Parathyroid adenoma (tissue), 2 donors: ENCODE measurements around the gene TTN.

Experiments
- H2AFZ ChIP-seq: fragments of 300-600 bp; sonication (generic); one replicate; pipeline ENCODE4 v1.7.0; 2017; ENCODE audit warnings: antibody characterized with exemption, mild to moderate bottlenecking
- H3K27ac ChIP-seq: fragments of 300-600 bp; sonication (generic); one replicate; pipeline ENCODE4 v1.7.0; 2017
- H3K27me3 ChIP-seq: fragments of 300-600 bp; sonication (generic); one replicate; pipeline ENCODE4 v1.7.0; 2017; ENCODE audit warnings: low read length; ENCODE audit not compliant: control insufficient read depth, insufficient read depth
- H3K36me3 ChIP-seq: fragments of 300-600 bp; sonication (generic); one replicate; pipeline ENCODE4 v1.7.0; 2017; ENCODE audit warnings: low read length; ENCODE audit not compliant: control insufficient read depth, insufficient read depth
- H3K4me1 ChIP-seq: fragments of 300-600 bp; sonication (generic); one replicate; pipeline ENCODE4 v1.7.0; 2017; ENCODE audit warnings: control low read depth
- H3K4me2 ChIP-seq: fragments of 300-600 bp; sonication (generic); one replicate; pipeline ENCODE4 v1.7.0; 2017; ENCODE audit warnings: low read length
- H3K4me3 ChIP-seq: fragments of 300-600 bp; sonication (generic); one replicate; pipeline ENCODE4 v1.7.0; 2017; ENCODE audit warnings: low read depth, low read length
- H3K79me2 ChIP-seq: fragments of 300-600 bp; sonication (generic); one replicate; pipeline ENCODE4 v1.7.0; 2017; ENCODE audit warnings: control low read depth
- H3K9ac ChIP-seq: fragments of 300-600 bp; sonication (generic); one replicate; pipeline ENCODE4 v1.7.0; 2017; ENCODE audit warnings: mild to moderate bottlenecking
- H3K9me3 ChIP-seq: fragments of 300-600 bp; sonication (generic); one replicate; pipeline ENCODE4 v1.7.0; 2017; ENCODE audit warnings: low read length; ENCODE audit not compliant: control insufficient read depth
- TF ChIP-seq, protein P1 (sequence below): fragments of 300-600 bp; sonication (generic); IDR thresholded peaks from one replicate; pipeline ENCODE4 v1.7.0; 2017; ENCODE audit warnings: antibody characterized with exemption, mild to moderate bottlenecking
- donor health status: primary hyperparathyroidism.

The TTN gene

DNA sequence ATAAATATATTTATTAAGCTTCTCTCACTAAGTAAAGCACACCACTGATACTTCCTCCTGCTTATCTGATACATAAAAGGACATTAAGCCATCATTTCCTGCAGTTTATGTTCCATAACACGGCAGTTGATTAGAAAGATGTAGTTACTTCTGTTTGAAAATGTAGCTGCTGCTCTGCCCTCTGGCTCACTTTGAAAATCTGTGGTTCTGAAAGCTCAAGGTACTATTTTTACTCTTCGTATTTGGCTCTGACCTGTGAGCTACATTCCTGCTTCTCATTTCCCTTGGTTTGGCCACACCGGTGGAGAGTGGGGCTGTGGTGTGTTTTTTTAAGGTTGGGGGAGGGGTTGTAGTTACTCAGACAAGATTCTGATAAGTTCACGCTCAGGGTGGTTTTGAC lies 12.8 kb upstream of the TTN start:
- TF ChIP-seq, protein P1, sequence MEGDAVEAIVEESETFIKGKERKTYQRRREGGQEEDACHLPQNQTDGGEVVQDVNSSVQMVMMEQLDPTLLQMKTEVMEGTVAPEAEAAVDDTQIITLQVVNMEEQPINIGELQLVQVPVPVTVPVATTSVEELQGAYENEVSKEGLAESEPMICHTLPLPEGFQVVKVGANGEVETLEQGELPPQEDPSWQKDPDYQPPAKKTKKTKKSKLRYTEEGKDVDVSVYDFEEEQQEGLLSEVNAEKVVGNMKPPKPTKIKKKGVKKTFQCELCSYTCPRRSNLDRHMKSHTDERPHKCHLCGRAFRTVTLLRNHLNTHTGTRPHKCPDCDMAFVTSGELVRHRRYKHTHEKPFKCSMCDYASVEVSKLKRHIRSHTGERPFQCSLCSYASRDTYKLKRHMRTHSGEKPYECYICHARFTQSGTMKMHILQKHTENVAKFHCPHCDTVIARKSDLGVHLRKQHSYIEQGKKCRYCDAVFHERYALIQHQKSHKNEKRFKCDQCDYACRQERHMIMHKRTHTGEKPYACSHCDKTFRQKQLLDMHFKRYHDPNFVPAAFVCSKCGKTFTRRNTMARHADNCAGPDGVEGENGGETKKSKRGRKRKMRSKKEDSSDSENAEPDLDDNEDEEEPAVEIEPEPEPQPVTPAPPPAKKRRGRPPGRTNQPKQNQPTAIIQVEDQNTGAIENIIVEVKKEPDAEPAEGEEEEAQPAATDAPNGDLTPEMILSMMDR = no peak
- no peaks in the 10 kb centered on the region for H3K79me2 ChIP-seq
- H3K4me1 ChIP-seq = no peaks in the 10 kb centered on the region
- no peaks in the 10 kb centered on the region for H3K9me3 ChIP-seq
- no peaks in the 10 kb centered on the region for H3K27me3 ChIP-seq
- no peak overlapping the region for H3K4me3 ChIP-seq
- H3K4me2 ChIP-seq = no peak overlapping the region
- H3K27ac ChIP-seq = no peak overlapping the region
- no peak overlapping the region for H2AFZ ChIP-seq
- no peak overlapping the region for H3K9ac ChIP-seq
- no peaks in the 10 kb centered on the region for H3K36me3 ChIP-seq

DNA sequence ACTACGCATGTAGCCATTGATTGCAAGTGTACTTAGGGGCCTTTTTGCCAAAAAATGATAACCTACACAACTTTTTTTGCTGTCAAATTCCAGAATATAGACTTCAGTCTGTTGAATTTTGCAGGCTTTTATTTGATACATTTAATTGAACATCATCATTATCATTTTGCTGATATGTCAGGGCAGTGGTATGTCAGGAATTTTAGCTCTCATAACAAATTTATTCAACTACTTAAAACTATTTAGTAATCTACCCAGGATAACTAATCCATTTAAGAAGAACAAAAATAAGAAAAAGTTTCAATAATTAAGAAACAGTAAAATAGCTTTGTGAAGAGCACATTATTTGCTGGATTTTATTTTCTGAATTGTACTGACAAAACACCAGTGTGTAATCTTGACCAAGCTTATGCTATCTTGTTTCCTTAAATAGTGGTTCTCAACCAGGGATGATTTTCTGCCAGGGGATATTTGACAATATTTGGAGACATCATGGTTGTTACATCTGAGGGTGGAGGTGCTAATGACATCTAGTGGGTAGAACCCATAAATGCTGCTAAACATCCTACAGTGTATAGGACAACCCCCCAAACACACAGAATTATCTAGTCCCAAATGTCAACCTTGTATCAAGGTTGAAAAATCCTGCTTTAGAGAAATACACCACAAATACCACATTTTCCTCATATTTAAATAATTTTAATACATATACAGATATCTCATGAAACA lies 12.1 kb upstream of the TTN start:
- TF ChIP-seq, protein P1 = no peak
- H3K27me3 ChIP-seq = no peaks in the 10 kb centered on the region
- H2AFZ ChIP-seq = no peak overlapping the region
- no peak overlapping the region for H3K4me3 ChIP-seq
- H3K9me3 ChIP-seq = no peaks in the 10 kb centered on the region
- no peak overlapping the region for H3K9ac ChIP-seq
- H3K27ac ChIP-seq = no peak overlapping the region
- no peaks in the 10 kb centered on the region for H3K36me3 ChIP-seq
- H3K4me2 ChIP-seq = no peak overlapping the region
- H3K79me2 ChIP-seq = no peaks in the 10 kb centered on the region
- no peaks in the 10 kb centered on the region for H3K4me1 ChIP-seq

DNA sequence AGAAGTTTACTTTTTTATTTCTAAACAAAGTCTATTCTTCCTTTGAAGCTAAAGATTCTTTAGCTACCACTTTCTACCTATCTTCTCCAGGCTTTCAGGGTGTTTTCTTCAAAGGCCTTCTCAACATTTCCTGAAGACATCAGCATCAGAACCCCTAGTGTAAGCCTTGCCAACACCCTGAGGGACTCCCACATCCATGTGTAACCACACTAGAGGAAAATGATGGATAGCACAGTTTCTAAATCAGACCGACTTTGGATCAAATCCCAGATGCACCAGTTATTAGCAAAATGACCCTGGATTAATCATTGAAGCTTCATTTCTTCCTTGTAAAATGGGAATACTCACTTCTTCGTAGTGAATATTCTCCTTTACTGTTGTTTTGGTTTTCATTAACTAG lies 4.7 kb upstream of the TTN start:
- Histone ChIP-seq H3K9me3 (no peaks in the 10 kb centered on the region), H3K27me3 (no peaks in the 10 kb centered on the region), H3K4me3 (no peak overlapping the region), H3K4me2 (no peak overlapping the region), H2AFZ (no peak overlapping the region), H3K79me2 (no peaks in the 10 kb centered on the region), H3K27ac (no peak overlapping the region), H3K4me1 (no peaks in the 10 kb centered on the region), H3K9ac (no peak overlapping the region), H3K36me3 (no peaks in the 10 kb centered on the region)
- TF ChIP-seq, protein P1 = no peak

DNA sequence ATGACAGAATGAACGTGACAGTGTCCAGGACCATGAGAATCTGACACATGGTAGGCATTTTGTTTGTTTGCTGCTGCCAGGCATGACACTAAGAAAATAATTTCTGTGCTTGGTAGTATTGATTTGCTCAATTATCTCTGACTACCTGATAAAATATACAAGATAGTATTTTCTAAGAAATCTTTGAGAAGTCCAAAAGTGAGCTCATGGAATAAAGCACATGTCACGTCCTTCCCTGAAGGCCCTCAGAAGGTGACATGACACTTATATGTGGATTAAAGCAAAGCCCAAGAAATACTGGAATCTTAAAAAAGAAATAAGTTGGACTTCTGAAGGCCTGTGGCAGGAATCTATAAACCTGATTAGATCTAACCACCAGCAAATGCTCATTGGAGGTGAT lies 3.8 kb upstream of the TTN start:
- no peaks in the 10 kb centered on the region for H3K27me3 ChIP-seq
- H2AFZ ChIP-seq = no peak overlapping the region
- no peak overlapping the region for H3K9ac ChIP-seq
- no peaks in the 10 kb centered on the region for H3K36me3 ChIP-seq
- no peaks in the 10 kb centered on the region for H3K79me2 ChIP-seq
- TF ChIP-seq, protein P1 = no peak
- no peak overlapping the region for H3K27ac ChIP-seq
- H3K4me3 ChIP-seq = no peak overlapping the region
- no peaks in the 10 kb centered on the region for H3K9me3 ChIP-seq
- no peaks in the 10 kb centered on the region for H3K4me1 ChIP-seq
- no peak overlapping the region for H3K4me2 ChIP-seq

DNA sequence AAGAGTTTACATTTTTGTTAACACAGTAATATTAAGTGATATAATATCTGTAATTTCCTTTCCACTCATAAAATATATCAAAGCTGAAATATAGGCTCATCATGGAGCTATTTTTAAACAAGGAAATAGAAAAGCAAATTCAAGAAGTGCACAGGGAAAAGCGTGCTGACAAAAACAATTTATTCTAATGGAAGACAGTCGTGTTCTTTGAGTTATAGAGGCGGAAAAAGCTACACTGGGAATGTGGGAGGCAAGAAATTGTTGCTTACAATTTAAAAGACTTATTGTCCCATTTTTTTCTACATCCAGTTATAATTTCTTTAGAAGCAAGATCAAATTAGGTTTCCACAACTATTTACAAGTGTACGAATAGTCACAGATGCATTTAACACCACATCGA lies 3.2 kb upstream of the TTN start:
- no peaks in the 10 kb centered on the region for H3K9me3 ChIP-seq
- TF ChIP-seq, protein P1 = no peak
- no peaks in the 10 kb centered on the region for H3K36me3 ChIP-seq
- H3K9ac ChIP-seq = no peak overlapping the region
- no peak overlapping the region for H3K4me2 ChIP-seq
- no peaks in the 10 kb centered on the region for H3K4me1 ChIP-seq
- no peaks in the 10 kb centered on the region for H3K27me3 ChIP-seq
- no peaks in the 10 kb centered on the region for H3K79me2 ChIP-seq
- no peak overlapping the region for H3K27ac ChIP-seq
- no peak overlapping the region for H2AFZ ChIP-seq
- H3K4me3 ChIP-seq = no peak overlapping the region
